ENCODE data around the gene SSMEM1. TPM values are rescaled to one million over a fixed set of nuclear protein-coding genes. Genes with fewer than 3 reads are reported as not detected.

Gene SSMEM1
- total RNA-seq, 4 donors from 2014 or later, result not detected

GRCh38 chr7:130197094-130197493 is 10.6 kb upstream of the SSMEM1 start:
- peaks cover 0 to 72% (median 5%) of the 10 kb centered on the region in 3 donors for H3K36me3 ChIP-seq
- H3K4me1 ChIP-seq, result peaks cover 0 to 5% (median 0%) of the 10 kb centered on the region in 4 donors
- H3K27ac ChIP-seq, result no peak overlapping the region
- H3K9me3 ChIP-seq, result no peaks in the 10 kb centered on the region
- no peak for DNase-seq (ENCODE audit: low spot score in 2 of 2)
- WGBS, 2 donors, result 77 to 97% methylated on average over 2 of the region's 2 CpGs
- H3K27me3 ChIP-seq, result no peaks in the 10 kb centered on the region
- TF ChIP-seq POLR2A (IDR thresholded peaks at IDR 0.05), result no peak
- no peak for TF ChIP-seq CTCF (IDR thresholded peaks at IDR 0.05)
- no peak for TF ChIP-seq EP300 (IDR thresholded peaks at IDR 0.05)
- H3K4me3 ChIP-seq, result no peak overlapping the region

GRCh38 chr7:130201796-130202195 is 5.9 kb upstream of the SSMEM1 start:
- Histone ChIP-seq H3K4me1 (peaks cover 0 to 21% (median 3%) of the 10 kb centered on the region in 4 donors), H3K36me3 (peaks cover 0 to 56% (median 5%) of the 10 kb centered on the region in 3 donors), H3K27me3 (no peaks in the 10 kb centered on the region), H3K4me3 (no peak overlapping the region), H3K27ac (no peak overlapping the region), H3K9me3 (no peaks in the 10 kb centered on the region)
- TF ChIP-seq POLR2A (IDR thresholded peaks at IDR 0.05) (no peak), EP300 (IDR thresholded peaks at IDR 0.05) (no peak), CTCF (IDR thresholded peaks at IDR 0.05) (no peak)
- 85 to 87% methylated on average over 7 of the region's 7 CpGs for whole genome bisulfite sequencing, 2 donors
- no peak for DNase-seq (ENCODE audit: low spot score in 2 of 2)

- 9 to 10% methylated on average over 43 to 44 of the region's 44 CpGs for WGBS, 2 donors
- Histone ChIP-seq H3K27me3 (no peaks in the 10 kb centered on the region), H3K4me3 (peak within 1 kb of the TSS; percentile 55 to 80 (median 70)), H3K36me3 (peaks cover 0 to 30% (median 0%) of the 10 kb centered on the region in 3 donors), H3K27ac (peak within 1 kb of the TSS; percentile 65 to 98 (median 93)), H3K4me1 (peaks cover 0 to 17% (median 3%) of the 10 kb centered on the region in 4 donors), H3K9me3 (no peaks in the 10 kb centered on the region)
- DNase-seq (ENCODE audit: low spot score in 2 of 2), result peak; percentile 88 to 91
- TF ChIP-seq EP300 (IDR thresholded peaks at IDR 0.05), result peak; percentile 42 to 92
- peak in 2 of 5 experiments; percentile 7 to 25 for TF ChIP-seq CTCF (IDR thresholded peaks at IDR 0.05)
- peak; percentile 50 to 64 for TF ChIP-seq POLR2A (IDR thresholded peaks at IDR 0.05)
Observed at GRCh38 chr7:130205084-130205947, 2.3 kb upstream of the SSMEM1 start, which contains the start of gene TMEM209. Gene TMEM209, minus strand, starts transcription at chr7:130205406. Its CDS starts 31 bp downstream, at chr7:130205375.

GRCh38 chr7:130207033-130207432 is 627 bp upstream of the SSMEM1 start:
- Histone ChIP-seq H3K27me3 (no peaks in the 10 kb centered on the region), H3K4me1 (peaks cover 0 to 17% (median 3%) of the 10 kb centered on the region in 4 donors), H3K9me3 (no peaks in the 10 kb centered on the region), H3K4me3 (no peak overlapping the region), H3K27ac (no peak overlapping the region), H3K36me3 (peaks cover 0 to 13% (median 0%) of the 10 kb centered on the region in 3 donors)
- TF ChIP-seq CTCF (IDR thresholded peaks at IDR 0.05), result no peak
- DNase-seq (ENCODE audit: low spot score in 2 of 2), result no peak
- 81 to 88% methylated on average over 5 of the region's 5 CpGs for WGBS, 2 donors

- Histone ChIP-seq H3K9me3 (no peaks in the 10 kb centered on the region), H3K36me3 (no peaks in the 10 kb centered on the region), H3K27ac (no peak overlapping the region), H3K4me3 (no peak overlapping the region), H3K27me3 (no peaks in the 10 kb centered on the region), H3K4me1 (peaks cover 0 to 17% (median 3%) of the 10 kb centered on the region in 4 donors)
- WGBS, 2 donors, result 93% methylated on average over 2 of the region's 2 CpGs
- TF ChIP-seq CTCF (IDR thresholded peaks at IDR 0.05), result no peak
- TF ChIP-seq POLR2A (IDR thresholded peaks at IDR 0.05), result no peak
- TF ChIP-seq EP300 (IDR thresholded peaks at IDR 0.05), result no peak
- no peak for DNase-seq (ENCODE audit: low spot score in 2 of 2)
Observed at GRCh38 chr7:130208516-130208915, 856 bp downstream of the SSMEM1 start.
